Omental fat pad (tissue), 4 donors: ENCODE measurements around the gene IKZF4. TPM values are rescaled to one million over a fixed set of nuclear protein-coding genes. Genes with fewer than 3 reads are reported as not detected.
"Not testable (repeated sequence)": the region's sequence is repeated elsewhere in the genome, so short reads cannot be mapped to it uniquely, and the experiment has no call there.

ENCODE experiments used
- ATAC-seq: fragments of 150-250 bp; one replicate; pipeline ENCODE4 v1.9.1; 2016; ENCODE audit warnings: mild to moderate bottlenecking, moderate library complexity; ENCODE audit not compliant: low FRiP score
- DNase-seq: peaks from one replicate; pipeline ENCODE4 v3.0.0-alpha.2; 2019; ENCODE audit warnings: low spot score
- CTCF ChIP-seq, 3 donors: fragments of 450-650 bp; IDR thresholded peaks; one replicate each; pipeline ENCODE4 v1.5.1; 2016 to 2017; ENCODE audit warnings: antibody characterized with exemption in 3 of 3, mild to moderate bottlenecking in 3 of 3, moderate library complexity in 2 of 3
- total RNA-seq, 4 donors: library from RNA; depleted of rRNA; stranded (reverse); fragments of >200 nt; gene quantifications; one replicate each; pipeline ENCODE4 v1.1.0, GENCODE V29; 2016

Gene IKZF4
- total RNA-seq, 4 donors from 2014 or later, result 4.4 to 10.3 (median 6.6) TPM

DNA sequence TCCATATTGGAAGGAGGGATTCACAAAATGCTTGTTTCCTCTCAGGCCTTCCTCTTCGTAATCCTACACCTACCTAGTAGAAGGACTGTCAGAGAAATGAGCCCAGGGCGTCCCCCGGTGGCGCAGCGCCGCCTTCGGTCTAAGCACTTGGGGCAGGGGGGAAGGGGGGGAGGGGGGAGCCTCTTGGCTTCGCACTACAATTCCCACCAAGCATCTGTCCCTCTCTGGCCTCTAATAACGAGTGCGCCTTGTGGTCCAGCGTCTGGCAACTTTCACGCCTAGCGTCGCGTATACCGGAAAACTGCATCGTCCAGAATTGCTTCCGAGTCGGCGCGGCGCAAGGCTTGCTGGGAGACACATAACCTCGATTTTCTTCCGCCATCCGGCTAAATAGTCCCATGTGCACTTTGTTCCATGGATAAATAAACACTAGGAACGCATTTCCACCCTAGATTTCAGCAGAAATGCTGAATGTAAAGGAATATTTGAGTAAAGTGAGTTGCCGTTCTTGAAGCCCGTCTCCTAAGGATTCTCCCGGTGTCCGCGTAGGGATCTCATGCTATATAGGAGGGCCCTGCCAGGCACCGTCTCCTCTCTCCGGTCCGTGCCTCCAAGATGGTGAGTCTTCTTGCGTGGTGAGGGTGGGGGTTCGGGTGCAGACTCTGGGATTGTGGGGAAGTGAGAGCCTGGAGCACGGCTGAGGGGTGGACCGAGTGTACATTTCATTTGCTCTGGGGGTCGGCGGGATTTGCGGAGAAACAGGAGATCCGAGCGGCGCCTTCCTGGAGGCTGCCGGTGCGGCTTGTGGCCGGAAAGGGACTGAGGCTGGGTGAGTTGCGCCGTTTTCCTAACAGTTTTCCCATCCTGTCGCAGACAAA is 20.9 kb downstream of the IKZF4 start, which contains the start of gene RPS26:
Gene RPS26 (plus strand): TSS at position 367 of the 878 bp plus-strand sequence. CDS start 249 bp downstream, at position 616.
- peak; percentile 84 for DNase-seq
- peak; percentile 97 for ATAC-seq
- no peak for TF ChIP-seq CTCF (IDR thresholded peaks at IDR 0.05)

DNA sequence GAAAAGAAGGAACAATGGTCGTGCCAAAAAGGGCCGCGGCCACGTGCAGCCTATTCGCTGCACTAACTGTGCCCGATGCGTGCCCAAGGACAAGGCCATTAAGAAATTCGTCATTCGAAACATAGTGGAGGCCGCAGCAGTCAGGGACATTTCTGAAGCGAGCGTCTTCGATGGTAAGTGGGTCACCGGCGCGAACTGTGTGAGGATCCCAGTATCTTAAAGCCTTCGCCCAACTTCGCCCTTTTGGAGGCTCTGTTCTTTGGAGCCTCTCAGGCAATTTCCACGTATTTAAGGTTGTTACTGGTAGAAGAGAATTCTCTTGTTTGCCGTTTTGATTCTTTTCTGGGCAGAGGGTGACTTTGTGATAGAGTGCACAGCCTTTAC is 21.6 kb downstream of the IKZF4 start:
- not testable (repeated sequence) for ATAC-seq, DNase-seq

DNA sequence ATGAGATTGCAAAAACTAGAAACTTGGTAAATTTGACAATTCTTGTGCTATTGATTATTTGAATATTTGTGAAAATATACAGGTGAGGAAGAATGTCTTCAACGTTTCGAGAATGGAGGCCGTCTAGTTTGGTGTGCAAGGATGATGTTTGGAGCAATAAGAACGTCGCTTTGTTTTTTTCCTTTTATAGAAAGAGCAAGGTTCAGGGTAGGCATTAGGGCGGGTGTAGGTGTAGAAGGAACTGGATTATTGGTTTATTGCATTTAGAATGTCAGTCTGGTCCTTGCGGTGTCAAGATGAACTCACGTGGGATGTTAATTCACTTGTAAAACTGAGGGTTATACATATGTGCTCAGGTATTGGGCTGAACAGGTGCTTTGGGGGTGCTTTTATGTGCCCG is 22.0 kb downstream of the IKZF4 start:
- ATAC-seq (no peak), DNase-seq (no peak)
- no peak for TF ChIP-seq CTCF (IDR thresholded peaks at IDR 0.05)

- TF ChIP-seq CTCF (IDR thresholded peaks at IDR 0.05), result no peak
- no peak for DNase-seq
- ATAC-seq, result no peak
Measured at GRCh38 chr12:56046027-56046780, 25.4 kb downstream of the IKZF4 start.

DNA sequence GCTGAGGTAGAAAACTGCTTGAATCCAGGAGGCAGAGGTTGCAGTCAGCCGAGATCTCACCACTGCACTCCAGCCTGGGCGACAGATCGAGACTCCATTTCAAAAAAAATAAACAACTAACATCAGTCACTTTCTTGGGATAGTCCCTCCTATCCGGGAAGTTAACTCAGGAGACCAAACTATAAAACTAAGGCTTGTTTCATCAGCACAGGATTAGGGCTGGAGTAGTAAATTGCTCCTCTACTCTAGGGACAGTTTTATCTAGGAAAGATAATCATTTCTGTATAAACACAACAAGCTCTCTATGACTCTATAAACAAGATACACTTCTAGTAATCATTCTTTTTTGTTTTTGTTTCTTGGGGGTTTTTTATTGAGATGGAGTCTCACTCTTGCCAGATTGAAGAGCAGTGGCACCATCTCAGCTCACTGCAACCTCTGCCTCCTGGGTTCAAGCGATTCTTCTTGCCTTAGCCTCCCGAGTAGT is 32.6 kb downstream of the IKZF4 start:
- ATAC-seq, result no peak
- TF ChIP-seq CTCF (IDR thresholded peaks at IDR 0.05), result no peak
- DNase-seq, result no peak

DNA sequence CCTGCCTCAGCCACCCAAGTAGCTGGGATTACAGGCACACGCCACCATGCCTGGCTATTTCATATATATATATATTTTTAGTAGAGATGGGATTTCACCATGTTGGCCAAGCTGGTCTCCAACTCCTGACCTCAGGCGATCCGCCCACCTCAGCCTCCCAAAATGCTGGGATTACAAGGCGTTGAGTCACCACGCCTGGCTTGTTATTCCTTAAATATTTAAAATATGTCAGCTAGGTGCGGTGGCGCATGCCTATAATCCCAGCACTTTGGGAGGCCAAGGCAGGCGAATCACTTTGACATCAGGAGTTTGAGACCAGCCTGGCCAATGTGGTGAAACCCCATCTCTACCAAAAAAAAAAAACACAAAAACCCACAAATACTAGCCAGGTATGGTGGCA is 39.1 kb downstream of the IKZF4 start:
- not testable (repeated sequence) for DNase-seq, ATAC-seq

DNA sequence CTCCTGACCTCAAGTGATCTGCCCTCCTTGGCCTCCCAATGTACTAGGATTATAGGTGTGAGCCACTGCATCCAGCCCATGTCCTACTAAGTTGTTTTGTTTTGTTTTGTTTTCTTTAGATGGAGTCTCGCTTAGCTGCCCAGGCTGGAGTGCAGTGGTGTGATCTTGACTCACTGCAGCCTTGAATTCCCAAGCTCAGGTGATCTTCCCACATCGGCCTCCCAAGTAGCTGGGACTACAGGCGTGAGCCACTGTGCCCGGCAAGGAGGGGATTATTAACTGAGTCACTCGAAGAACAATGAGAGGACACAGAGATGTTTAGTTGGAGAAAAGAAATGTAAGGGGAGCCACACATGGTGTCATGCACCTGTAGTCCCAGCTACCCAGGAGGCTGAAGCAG is 41.1 kb downstream of the IKZF4 start:
- no peak for TF ChIP-seq CTCF (IDR thresholded peaks at IDR 0.05)
- ATAC-seq (no peak), DNase-seq (no peak)
